Stimulated activated CD4-positive, alpha-beta T cell treated with anti-CD3 and anti-CD28 coated beads, Interleukin-2, amount 100 ng/mL, for 48 hours (primary cell): ENCODE data around the gene EEFSEC.

Source experiments
- DNase-seq, 2 donors: peaks; one replicate each; pipeline ENCODE4 v3.0.0-alpha.2; 2020

Gene EEFSEC

DNA sequence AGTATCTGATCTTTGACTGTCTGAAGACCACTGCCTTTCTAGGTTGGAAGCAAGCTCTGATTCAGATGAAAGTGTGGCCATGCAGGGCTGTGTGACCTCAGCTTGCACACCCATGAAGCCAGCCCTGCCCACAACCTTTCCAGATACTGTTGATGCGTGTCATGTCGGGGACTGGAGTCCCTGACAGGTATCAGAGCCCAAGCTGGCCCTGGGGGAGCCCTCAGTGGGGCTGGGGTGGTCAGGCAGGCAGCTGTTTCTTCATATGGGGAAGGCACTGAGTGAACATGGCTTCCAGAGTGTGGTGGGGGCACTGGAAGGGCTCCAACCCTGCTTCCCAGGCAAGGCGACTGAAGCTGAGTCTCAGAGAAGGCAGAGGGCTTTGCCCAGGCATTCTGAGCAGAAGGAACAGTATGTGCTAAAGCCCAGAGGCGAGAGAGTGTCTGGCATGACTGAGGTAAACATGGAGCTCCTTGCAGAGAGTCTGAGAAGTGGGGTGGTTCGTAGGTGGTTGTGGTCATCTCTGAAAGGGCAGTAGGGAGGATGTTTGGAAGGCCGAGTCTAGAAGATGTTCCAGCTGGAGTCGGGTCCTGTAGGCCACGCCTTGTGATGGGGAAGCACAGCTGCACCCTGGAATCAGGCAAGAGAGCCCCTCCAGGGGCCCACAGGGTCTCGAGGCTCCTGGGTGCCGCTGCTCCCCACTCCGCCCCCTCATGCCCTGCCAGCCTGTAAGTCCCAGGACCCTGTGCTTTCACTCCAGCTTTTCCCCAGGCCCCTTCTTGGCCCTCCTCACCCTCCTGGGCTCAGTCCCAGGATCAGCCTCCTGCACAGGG, 122.2 kb downstream of the EEFSEC start:
- DNase-seq, result no peak

DNA sequence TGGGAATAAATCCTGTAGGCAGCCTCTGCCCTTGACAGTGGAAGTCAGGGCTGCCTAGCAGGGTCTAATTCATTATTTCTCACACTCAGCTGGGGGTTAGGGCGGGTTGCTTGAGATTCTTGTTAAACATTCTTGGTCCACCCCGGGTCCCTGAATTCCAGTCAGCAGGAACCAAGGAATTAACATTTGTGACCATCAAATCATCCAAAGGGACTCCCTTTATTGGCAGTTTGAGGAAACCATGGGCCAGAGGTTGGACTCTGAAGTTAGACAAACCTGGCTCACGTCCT, 122.8 kb downstream of the EEFSEC start:
- no peak for DNase-seq

DNA sequence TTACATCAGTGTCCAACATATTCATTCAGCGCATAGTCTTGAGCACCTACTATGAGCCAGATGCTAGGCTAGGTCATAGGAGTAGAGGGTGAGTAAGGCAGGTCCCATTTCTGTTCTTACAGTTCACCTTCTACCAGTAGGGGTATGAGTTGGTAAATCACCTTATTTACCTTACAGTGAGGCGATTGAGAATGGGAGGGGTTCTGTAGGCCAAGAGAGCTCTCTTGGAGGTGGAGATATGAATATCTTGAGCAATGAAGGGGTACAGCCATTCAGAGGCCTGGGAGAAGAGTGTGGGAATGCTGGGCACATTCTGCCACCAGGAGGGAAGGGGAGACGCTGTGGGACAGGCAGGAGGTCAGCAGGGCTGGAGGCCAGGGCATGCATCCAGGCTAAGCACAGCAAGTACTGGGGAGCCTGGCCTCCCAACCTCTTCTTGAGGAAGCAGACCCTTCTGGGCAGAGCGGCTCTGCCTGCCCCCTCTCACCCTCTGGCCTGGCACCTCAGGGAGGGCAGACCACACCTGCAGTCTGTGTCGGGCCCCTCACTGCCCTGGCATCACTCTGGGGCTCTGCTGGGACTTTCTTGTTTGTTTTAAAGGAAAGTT, 123.4 kb downstream of the EEFSEC start:
- DNase-seq, result no peak

GRCh38 chr3:128277378-128278069, 124.2 kb downstream of the EEFSEC start:
- no peak for DNase-seq

DNA sequence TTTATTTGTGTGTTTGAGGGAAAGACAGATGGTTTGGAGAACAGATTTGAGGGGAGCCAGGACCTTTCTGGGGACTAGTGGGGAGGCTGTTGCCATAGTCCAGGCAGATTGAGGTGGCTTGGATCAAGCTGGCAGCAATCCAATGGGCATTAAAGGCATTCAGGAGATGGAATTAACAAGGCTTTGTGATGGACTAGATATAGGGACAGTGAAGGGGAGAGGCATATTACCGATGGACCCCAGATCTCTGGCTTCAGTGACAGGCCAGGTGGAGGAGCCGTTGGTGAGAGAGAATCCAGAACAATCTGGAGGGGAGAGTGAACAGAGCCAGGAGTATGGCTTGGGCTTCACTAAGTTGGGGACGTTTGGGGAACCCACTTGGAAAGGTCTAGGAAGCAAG, 124.8 kb downstream of the EEFSEC start:
- no peak for DNase-seq

- DNase-seq, result no peak
Observed at GRCh38 chr3:128278761-128279600, 125.7 kb downstream of the EEFSEC start.

DNA sequence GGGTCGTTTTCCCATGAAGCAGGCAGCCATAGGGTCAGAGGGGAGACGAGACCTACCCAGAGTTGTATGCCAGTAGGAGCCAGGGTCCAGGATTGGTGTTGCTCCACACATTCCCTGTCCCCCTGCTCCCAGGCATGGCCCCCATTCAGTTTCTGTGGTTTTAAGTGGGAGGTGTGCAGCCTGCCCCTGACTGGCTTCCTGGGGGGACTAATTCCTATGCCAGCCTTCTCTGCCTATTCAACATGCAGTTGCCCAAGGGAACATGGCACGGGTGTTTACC, 126.3 kb downstream of the EEFSEC start:
- no peak for DNase-seq

DNA sequence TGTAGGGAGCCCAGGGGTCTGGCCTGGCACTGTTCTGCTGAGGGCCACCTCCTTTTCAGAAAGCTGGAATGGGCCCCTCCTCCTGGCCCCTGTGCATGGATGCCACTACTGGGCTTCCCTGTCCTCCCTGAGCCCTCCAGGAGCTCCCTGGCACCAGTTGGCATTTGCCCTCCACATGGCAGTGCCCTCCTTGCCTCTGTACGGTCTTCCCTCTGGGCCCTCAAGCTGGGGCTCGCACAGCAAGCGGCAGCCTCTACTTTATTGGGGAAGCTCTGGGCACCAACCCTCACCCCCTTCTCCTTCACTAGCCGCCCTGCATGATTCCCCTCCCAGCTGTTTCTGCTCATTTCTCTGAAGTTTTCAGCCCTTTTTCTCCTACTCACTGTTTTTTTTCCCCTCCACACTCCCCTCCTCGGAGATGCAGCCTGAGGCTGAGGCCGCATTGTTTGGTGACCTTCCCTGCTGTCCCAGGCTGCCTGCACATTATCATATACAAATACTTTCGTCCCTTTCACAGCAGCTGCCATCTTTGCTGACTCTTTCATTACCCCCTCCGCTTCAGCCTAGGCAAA, 127.3 kb downstream of the EEFSEC start:
- no peak for DNase-seq

GRCh38 chr3:128281056-128281455, 127.8 kb downstream of the EEFSEC start:
- DNase-seq, result no peak

DNA sequence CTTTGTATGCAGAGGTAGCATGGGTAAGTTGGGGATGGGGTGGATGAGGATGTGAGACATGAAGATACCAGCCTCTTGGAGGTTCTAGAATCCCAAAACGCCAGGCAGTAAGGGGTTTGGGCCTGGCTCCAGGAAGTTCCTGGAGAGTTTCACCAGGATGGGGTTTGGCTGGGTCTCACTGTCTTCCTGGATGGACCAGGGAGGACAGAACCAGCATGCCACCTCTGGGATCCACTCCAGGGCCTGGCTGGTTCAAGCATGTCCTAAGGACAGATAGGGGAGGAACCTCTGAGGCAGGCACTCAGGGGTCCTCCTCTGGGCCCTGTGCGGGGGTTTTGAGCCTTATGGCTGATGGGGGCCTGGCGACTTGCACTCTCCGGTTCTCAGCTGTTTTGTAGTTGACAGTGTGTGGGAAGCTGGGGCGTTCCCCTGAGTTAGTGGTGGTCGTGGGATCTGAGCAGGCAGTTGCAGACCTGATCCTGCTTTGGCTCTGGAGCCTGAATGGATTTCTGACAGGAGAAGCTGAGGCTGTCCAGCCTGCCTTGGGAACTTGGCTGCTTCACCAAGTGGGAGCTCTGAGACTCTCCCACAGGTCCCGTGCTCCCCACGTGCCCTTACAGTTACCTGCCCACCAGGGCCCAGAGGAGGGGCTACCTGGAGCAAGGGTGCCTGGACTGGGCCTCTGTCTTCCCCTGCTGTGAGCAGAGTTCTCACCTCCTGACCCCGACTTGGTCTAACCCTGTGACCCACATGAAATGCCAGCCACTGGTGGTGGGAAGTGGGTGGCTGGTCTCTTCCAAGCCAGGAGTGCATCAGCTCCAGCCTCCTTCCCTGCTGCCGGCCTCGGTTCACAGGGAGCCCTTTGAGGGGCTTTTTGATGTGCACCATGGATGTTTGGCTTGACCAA, 128.4 kb downstream of the EEFSEC start:
- DNase-seq, result no peak

DNA sequence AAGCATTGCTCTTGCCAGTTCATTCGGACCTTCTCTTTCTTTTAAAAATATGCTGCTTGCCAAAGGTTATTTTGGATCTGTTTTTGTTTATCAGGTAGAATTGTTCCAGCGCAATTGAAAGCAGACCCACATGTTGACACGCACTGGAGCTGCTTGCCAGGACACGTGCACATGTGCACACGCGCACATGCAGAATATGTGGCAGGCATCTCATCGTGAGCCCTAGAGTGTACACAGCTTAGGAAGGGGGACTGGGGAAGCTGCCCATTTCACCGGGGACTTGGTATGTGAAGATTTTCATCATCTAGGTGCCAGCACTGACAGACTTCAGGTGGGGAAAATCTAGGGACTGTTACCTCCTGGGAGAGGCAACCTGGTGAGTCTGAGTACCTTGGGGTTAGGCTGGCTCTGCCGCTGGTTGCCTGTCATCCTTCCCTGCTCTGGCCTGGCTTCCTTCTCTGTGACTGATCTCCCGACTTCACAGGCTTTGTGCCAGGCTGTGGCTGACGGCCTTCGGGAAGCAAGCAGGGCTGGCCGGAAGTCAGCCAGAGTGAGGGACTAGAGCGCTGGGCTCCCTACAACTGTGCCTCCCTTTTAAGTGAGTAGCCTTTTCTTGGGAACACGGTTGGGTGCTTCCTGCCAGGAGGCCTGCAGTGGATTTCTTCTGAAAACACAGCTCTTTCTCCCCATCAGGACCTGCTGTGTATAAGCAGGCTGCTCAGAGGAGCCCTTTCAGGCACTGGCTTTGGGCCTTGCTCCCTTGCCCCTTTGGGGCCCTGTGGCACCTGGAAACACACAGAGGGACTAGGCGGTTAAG, 129.3 kb downstream of the EEFSEC start:
- no peak for DNase-seq

DNA sequence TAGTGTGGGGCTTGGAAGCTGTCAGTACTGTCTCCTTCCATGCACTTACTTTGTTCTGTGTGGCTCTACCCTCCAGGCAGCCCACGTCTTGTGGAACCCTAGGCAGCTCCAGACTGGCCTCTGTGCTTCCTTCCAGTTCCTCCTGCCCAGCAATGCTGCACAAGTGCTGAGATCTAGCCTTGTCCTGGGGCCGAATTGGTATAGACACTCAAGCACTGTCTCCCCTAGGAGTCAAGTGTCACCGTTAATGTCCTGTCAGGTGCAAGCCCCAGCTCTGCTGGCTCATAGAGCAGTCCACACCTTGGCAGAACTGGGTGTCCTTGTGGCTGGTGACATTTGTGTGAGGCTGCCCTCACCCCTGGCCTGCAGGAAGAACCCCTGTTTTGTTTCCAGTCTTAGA, 130.1 kb downstream of the EEFSEC start:
- no peak for DNase-seq

DNA sequence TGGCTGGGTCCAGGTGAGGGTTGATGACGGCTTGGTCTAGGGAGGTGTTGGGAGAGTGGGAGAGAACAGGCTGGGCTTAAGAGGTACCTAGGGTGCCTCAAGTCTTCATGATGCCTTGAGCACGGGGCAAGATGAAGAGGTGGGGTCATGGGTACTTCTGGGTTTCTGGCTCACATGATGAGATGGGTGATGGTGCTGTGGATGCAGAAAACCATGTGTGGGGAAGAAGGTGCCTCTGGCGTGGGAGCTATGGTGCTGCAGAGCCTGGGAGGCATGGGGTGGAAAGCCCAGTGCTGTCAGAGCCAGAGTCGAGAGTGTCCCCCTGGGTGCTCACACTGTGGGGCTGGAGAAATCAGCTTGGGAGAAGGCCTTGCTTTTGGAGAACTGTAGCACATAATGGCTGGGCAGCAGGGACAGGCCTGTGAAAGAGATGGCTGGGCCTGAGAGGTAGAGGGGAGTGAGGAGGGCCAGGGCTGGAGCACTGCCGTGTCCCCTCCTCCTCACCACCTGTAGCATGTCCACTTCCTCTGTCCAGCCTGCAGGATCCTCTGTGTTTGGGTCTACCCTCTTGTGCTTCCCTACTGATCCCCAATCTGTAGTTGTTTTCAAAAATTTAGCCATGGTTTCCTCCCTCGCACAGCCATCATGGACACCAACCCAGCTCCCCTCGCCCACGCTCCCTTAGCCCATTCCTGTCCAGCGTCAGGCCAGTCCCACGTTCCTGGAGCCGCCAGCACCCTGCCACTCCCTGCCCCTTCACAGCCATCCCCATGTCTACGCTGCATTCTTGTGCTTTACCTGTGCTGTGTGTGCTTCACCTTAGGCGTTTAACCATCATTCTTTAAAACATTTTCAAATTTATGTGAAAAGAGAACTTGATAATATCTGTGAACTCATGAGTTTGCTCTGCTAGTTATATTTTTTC, 132.0 kb downstream of the EEFSEC start:
- no peak for DNase-seq

- no peak for DNase-seq
Observed at GRCh38 chr3:128285967-128286321, 132.7 kb downstream of the EEFSEC start.

DNA sequence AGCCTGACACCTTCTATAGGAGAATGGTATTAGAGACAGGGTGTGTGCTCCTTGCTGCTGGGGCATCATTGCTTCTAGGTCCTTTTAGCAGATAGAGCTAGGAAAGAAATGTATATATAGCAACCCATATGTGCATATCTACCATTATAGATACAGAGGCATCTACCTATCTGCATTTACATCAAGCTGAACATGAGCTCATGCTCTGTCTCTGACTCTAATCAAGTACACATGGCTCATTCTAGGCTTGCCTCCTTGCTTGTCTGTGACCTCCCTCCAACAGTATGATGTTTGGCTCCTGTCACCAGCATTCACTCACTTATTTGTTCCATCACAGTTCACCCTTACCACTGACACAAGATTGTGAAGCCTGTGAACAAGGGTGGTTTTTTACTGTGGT, 133.4 kb downstream of the EEFSEC start:
- no peak for DNase-seq

DNA sequence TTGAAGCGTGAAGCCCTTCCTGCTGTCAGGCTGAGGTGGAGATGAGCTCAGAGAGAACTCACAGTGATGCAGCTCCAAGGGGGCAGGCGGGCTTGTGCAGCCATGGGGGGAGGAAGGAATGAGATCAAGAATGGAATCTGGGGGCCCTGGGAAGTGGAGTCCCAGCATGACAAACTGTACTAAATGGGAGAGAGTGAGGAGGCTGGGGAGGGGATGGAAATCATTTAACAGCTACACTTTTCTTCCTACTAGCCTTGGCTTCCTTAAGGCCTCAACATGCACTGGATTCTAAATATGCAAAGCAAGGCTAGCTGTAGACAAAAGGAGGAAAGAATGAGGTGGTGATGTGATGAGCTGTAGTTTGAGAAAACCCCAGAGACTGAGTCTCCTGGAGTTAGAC, 133.9 kb downstream of the EEFSEC start:
- no peak for DNase-seq

DNA sequence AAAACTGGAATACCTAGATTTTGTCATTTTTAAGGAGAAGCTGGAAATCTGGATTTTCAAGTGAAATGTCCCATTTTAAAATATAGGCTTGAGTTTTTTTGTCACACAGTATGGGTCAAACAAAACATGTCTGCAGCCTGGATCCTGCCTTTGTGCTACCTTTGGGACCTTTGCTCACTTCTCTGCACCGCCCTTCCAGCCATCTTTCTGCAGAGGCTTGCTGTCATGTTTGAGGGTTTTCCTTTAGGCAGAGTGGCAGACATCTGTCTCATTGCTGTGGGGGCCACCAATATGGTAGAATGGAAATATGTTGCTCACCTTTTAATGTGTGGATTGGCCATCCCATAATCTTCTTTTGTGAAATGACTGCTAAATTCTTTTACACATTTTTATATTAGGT, 136.3 kb downstream of the EEFSEC start:
- DNase-seq, result no peak

DNA sequence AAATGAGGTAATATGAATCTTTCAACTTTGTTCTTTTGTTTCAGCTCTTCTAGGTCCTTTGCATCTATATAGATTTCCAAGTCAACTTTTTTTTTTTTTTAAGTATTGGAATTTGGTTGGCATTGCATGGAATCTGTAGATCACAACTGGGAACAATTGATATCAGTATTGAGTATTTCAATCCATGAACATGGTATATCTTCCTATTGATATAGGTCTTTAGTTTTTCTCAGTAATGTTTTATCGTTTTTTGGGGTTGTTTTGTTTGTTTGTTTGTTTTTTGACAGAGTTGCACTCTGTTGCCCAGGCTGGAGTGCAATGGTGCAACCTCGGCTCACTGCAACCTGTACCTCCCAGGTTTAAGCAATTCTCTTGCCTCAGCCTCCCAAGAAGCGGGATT, 137.2 kb downstream of the EEFSEC start:
- DNase-seq, result no peak

DNA sequence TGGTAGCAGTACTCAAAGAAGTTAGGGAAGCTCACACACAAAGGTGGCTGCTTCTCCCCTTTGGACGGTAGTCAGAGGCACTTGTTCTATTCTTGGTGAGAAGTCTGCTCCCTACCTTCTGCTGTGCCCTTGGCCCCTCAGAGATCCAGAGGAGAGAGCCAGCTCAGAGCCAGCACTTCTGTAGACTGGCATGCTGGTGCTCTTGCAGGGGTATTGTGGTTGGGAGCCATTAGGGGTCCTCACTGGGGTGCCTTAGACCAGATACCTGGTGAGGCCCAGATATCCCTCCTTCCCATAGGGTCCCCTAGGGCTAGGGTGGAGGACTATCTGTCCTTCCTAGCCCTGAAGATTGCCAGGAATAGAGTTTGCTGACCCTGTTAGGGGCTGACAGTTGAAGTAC, 140.6 kb downstream of the EEFSEC start:
- no peak for DNase-seq

GRCh38 chr3:128294999-128295468, 141.8 kb downstream of the EEFSEC start:
- DNase-seq, result no peak
